Kidney (tissue), 14 donors: Measurements from ENCODE around the gene STXBP2. TPM values are rescaled to one million over a fixed set of nuclear protein-coding genes. Genes with fewer than 3 reads are reported as not detected.

Experiments used
- DNase-seq, 5 donors: peaks; one replicate each; pipeline ENCODE4 v3.0.0-alpha.2; 2013 to 2020
- FAIRE-seq: peaks from 2 replicates; lab custom pipeline; 2012; peaks lifted over from hg19 to GRCh38; lab: Jason Lieb, UNC
- H3K27ac ChIP-seq, 2 donors: one replicate each; pipeline ENCODE4 v1.7.0; 2013; ENCODE audit warnings: low read depth in 2 of 2, low read length in 2 of 2, inconsistent platforms in 1 of 2
- H3K27me3 ChIP-seq: one replicate; pipeline ENCODE4 v1.7.1; 2013; ENCODE audit warnings: low read length, inconsistent platforms; ENCODE audit not compliant: control insufficient read depth, insufficient read depth
- H3K36me3 ChIP-seq, 3 donors: one replicate each; pipeline versions ENCODE4 v1.7.0 to v1.7.1; 2013; ENCODE audit warnings: low read length in 3 of 3, control low read depth in 1 of 3, inconsistent platforms in 1 of 3; ENCODE audit not compliant: insufficient read depth in 3 of 3, control insufficient read depth in 2 of 3
- H3K4me1 ChIP-seq, 3 donors: one replicate each; pipeline versions ENCODE4 v1.7.0 to v1.7.1; 2013; ENCODE audit warnings: low read length in 3 of 3, inconsistent platforms in 1 of 3, low read depth in 1 of 3; ENCODE audit not compliant: control insufficient read depth in 2 of 3, insufficient read depth in 2 of 3
- H3K4me3 ChIP-seq, 3 donors: one replicate each; pipeline versions ENCODE4 v1.7.0 to v1.8.1; 2013; ENCODE audit warnings: low read length in 3 of 3, control low read depth in 1 of 3, inconsistent platforms in 1 of 3
- H3K9ac ChIP-seq, 3 donors: one replicate each; pipeline versions ENCODE4 v1.7.0 to v1.7.1; 2013; ENCODE audit warnings: low read length in 3 of 3, control low read depth in 1 of 3, inconsistent platforms in 1 of 3
- H3K9me3 ChIP-seq, 3 donors: one replicate each; pipeline versions ENCODE4 v1.7.0 to v1.7.1; 2013; ENCODE audit warnings: low read length in 3 of 3, control low read depth in 1 of 3, inconsistent platforms in 1 of 3; ENCODE audit not compliant: control insufficient read depth in 2 of 3, insufficient read depth in 1 of 3
- intact Hi-C: fragments of 100-400 bp; cut with DNase I; formaldehyde crosslinking; loops from one replicate; pipeline ENCODE4 v1.11.1; 2022
- polyA plus RNA-seq: library from polyadenylated mRNA; stranded (reverse); fragments of 350-450 nt; fragmentation: Illumina TruSeq; extraction: RNeasy Lipid Tissue Mini Kit (QIAGEN cat#74804); gene quantifications from one replicate; pipeline ENCODE4 v1.2.3, GENCODE V29; 2014; ENCODE audit warnings: low read depth, low replicate concordance; ENCODE audit not compliant: insufficient read depth
- total RNA-seq: library from RNA; stranded (reverse); fragmentation: NEBNext Ultra II Directional; extraction: Animal tissue kit (Norgen Biotek cat#: 25700); gene quantifications from one replicate; pipeline ENCODE4 v1.2.1, GENCODE V29; 2021
- TF ChIP-seq, protein P1 (sequence below): IDR thresholded peaks from 3 replicates; pipeline ENCODE4 v1.5.1; 2012; ENCODE audit warnings: mild to moderate bottlenecking, moderate library complexity, borderline replicate concordance; ENCODE audit not compliant: insufficient read depth; ENCODE audit errors: extremely low read depth
- donor health status: control.
- donor health status: control.
- donor health status: control.
- donor health status: control.
- donor health status: control.
- donor health status: DM: yes; HTN: yes; CAD: no.
- donor health status: Normal renal cell carcinoma (clear cell type).

STXBP2 gene
- total and polyA plus RNA-seq, 2 donors from 2014 or later: 74.8 to 136 TPM

DNA sequence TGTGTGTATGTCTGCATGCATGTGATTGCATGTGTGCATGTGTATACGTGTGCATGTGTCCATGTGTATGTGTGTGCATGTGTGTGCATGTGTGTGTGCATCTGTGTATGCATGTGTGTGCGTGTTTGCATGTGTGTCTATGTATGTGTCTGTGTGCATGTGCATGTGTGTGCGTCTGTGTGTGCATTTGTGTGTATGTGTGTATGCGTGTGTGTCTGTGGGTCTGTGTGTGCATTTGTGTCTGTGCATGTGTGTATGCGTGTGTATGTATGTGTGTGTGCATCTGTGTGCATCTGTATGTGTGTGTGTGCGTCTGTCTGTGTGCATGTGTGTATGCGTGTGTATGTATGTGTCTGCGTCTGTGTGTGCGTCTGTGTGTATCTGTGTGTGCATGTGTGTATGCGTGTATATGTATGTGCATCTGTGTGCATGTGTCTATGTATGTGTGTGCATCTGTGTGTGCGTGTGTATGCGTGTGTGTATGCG, 3.0 kb downstream of the STXBP2 start:
- Histone ChIP-seq H3K4me1 (peaks cover 0 to 17% (median 0%) of the 10 kb centered on the region in 3 donors), H3K36me3 (peaks cover 0 to 10% (median 5%) of the 10 kb centered on the region in 3 donors), H3K9me3 (no peaks in the 10 kb centered on the region), H3K27ac (no peak overlapping the region), H3K9ac (no peak overlapping the region), H3K27me3 (no peaks in the 10 kb centered on the region), H3K4me3 (no peak overlapping the region)
- FAIRE-seq (no peak), DNase-seq (no peak)
- intact Hi-C loops: no loop called here
- TF ChIP-seq, protein P1, sequence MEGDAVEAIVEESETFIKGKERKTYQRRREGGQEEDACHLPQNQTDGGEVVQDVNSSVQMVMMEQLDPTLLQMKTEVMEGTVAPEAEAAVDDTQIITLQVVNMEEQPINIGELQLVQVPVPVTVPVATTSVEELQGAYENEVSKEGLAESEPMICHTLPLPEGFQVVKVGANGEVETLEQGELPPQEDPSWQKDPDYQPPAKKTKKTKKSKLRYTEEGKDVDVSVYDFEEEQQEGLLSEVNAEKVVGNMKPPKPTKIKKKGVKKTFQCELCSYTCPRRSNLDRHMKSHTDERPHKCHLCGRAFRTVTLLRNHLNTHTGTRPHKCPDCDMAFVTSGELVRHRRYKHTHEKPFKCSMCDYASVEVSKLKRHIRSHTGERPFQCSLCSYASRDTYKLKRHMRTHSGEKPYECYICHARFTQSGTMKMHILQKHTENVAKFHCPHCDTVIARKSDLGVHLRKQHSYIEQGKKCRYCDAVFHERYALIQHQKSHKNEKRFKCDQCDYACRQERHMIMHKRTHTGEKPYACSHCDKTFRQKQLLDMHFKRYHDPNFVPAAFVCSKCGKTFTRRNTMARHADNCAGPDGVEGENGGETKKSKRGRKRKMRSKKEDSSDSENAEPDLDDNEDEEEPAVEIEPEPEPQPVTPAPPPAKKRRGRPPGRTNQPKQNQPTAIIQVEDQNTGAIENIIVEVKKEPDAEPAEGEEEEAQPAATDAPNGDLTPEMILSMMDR: no peak

DNA sequence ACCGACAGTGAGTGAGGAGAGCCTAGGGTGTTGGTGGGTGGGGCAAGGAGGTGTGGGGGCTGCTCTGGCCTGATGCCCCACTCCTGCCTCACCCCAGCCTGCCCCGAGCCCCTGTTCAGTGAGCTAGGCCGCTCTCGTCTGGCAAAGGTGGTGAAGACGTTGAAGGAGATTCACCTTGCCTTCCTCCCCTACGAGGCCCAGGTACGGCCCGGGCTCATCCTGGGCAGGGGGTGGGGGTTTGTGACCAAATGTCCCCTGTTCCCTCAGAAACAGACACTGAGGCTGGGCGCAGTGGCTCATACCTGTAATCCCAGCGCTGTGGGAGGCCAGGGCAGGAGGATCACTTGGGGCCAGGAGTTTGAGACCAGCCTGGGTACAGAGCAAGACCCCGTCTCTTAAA, 3.9 kb downstream of the STXBP2 start:
- intact Hi-C loops: no loop called here
- FAIRE-seq: no peak
- DNase-seq: no peak
- Histone ChIP-seq H3K4me3 (no peak overlapping the region), H3K36me3 (peaks cover 0 to 10% (median 5%) of the 10 kb centered on the region in 3 donors), H3K9me3 (no peaks in the 10 kb centered on the region), H3K27me3 (no peaks in the 10 kb centered on the region), H3K27ac (no peak overlapping the region), H3K9ac (no peak overlapping the region), H3K4me1 (peaks cover 0 to 14% (median 0%) of the 10 kb centered on the region in 3 donors)
- TF ChIP-seq, protein P1: no peak

DNA sequence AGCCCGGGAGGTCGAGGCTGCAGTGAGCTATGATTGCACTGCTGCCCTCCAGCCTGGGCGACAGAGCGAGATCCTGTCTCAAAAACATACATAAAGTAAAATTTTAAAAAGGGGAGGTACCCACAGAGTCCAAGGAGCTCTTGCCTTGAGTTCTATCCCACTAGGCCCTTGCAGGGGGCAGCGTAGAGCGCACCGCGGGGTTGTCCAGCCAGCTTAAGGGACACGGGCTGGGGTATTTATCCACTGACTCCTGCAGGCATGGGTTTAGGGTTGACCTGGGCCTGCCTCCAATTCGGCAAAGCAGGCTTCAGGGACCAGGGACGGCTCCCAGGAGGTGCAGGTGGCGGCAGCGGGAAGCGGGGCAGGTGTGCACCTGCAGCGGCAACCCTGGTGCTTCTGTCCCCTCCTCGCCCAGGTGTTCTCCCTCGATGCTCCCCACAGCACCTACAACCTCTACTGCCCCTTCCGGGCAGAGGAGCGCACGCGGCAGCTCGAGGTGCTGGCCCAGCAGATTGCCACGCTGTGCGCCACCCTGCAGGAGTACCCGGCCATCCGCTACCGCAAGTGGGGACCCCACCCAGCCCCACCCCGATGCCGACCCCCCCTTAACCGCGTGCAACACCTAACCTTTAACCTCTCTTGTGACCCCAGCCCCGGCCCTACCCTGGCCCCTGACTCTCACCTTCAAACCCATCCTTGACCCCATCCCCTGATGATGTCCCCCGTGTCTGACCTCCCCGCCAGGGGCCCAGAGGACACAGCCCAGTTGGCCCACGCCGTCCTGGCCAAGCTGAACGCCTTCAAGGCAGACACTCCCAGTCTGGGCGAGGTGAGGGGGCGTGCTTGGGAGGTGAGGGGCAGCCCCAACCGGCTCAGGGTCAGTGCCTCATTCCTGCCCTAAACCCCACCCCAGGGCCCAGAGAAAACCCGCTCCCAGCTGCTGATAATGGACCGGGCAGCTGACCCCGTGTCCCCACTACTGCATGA, 4.7 kb downstream of the STXBP2 start:
- no peak overlapping the region for H3K9ac ChIP-seq
- intact Hi-C loops: no loop called here
- no peaks in the 10 kb centered on the region for H3K27me3 ChIP-seq
- TF ChIP-seq, protein P1: no peak
- H3K36me3 ChIP-seq: peaks cover 0 to 10% (median 5%) of the 10 kb centered on the region in 3 donors
- no peaks in the 10 kb centered on the region for H3K9me3 ChIP-seq
- DNase-seq (no peak), FAIRE-seq (no peak)
- peaks cover 0 to 7% (median 0%) of the 10 kb centered on the region in 3 donors for H3K4me1 ChIP-seq
- no peak overlapping the region for H3K27ac ChIP-seq
- no peak overlapping the region for H3K4me3 ChIP-seq
